CD4-positive, alpha-beta memory T cell (primary cell): ENCODE measurements around the gene AFG1L. TPM values are rescaled to one million over a fixed set of nuclear protein-coding genes. Genes with fewer than 3 reads are reported as not detected.

ENCODE experiments used
- CTCF ChIA-PET: fragments of 350-600 bp; sonication (Branson Sonifier 250); formaldehyde crosslinking; loops from one replicate; lab custom pipeline; 2021; ENCODE audit warnings: inconsistent platforms; ENCODE audit not compliant: partially characterized antibody; lab: Charles Lee
- POLR2A ChIA-PET: fragments of 350-600 bp; sonication (Branson Sonifier 250); formaldehyde crosslinking; loops from one replicate; lab custom pipeline; 2021; ENCODE audit not compliant: partially characterized antibody; lab: Charles Lee
- DNase-seq, 5 donors: peaks; one replicate each; pipeline versions ENCODE4 v3.0.0 to v3.0.0-alpha.2; 2020 to 2022; ENCODE audit warnings: mixed read lengths in 1 of 5
- H3K27ac ChIP-seq: one replicate; pipeline ENCODE4 v1.7.0; 2013; ENCODE audit warnings: low read depth, low read length
- H3K27me3 ChIP-seq: 2 replicates; pipeline ENCODE4 v1.7.0; 2013; ENCODE audit warnings: mild to moderate bottlenecking, low read length, moderate library complexity; ENCODE audit not compliant: insufficient read depth
- H3K36me3 ChIP-seq: 2 replicates; pipeline ENCODE4 v1.7.0; 2013; ENCODE audit warnings: mild to moderate bottlenecking, low read length, moderate library complexity; ENCODE audit not compliant: insufficient read depth
- H3K4me1 ChIP-seq: 2 replicates; pipeline ENCODE4 v1.7.0; 2013; ENCODE audit warnings: mild to moderate bottlenecking, low read length, moderate library complexity; ENCODE audit not compliant: insufficient read depth
- H3K4me3 ChIP-seq, 2 donors: one replicate each; pipeline ENCODE4 v1.7.0; 2013; ENCODE audit warnings: low read length in 2 of 2, mild to moderate bottlenecking in 1 of 2
- H3K9me3 ChIP-seq, 2 donors: one replicate each; pipeline ENCODE4 v1.7.0; 2013; ENCODE audit warnings: low read length in 2 of 2, control low read depth in 1 of 2; ENCODE audit not compliant: control insufficient read depth in 1 of 2
- H3K27ac Mint-ChIP-seq, 7 donors: one replicate each; pipeline ENCODE4 v1.8.0; 2020 to 2021; ENCODE audit warnings: mixed read lengths in 7 of 7, mild to moderate bottlenecking in 6 of 7, inconsistent platforms in 3 of 7, moderate library complexity in 3 of 7
- H3K27me3 Mint-ChIP-seq, 2 donors: one replicate each; pipeline ENCODE4 v1.8.0; 2020 to 2021; ENCODE audit warnings: mixed read lengths in 2 of 2
- H3K36me3 Mint-ChIP-seq, 2 donors: one replicate each; pipeline ENCODE4 v1.8.0; 2020 to 2021; ENCODE audit warnings: mixed read lengths in 2 of 2, inconsistent platforms in 1 of 2, mild to moderate bottlenecking in 1 of 2
- H3K4me1 Mint-ChIP-seq, 4 donors: one replicate each; pipeline ENCODE4 v1.8.0; 2020 to 2021; ENCODE audit warnings: mixed read lengths in 4 of 4, mild to moderate bottlenecking in 1 of 4
- H3K4me3 Mint-ChIP-seq, 8 donors: one replicate each; pipeline ENCODE4 v1.8.0; 2020 to 2021; ENCODE audit warnings: mixed read lengths in 8 of 8, mild to moderate bottlenecking in 7 of 8, moderate library complexity in 6 of 8, inconsistent platforms in 3 of 8
- H3K9me3 Mint-ChIP-seq, 8 donors: one replicate each; pipeline ENCODE4 v1.8.0; 2020 to 2021; ENCODE audit warnings: mixed read lengths in 8 of 8, mild to moderate bottlenecking in 5 of 8, inconsistent platforms in 3 of 8, moderate library complexity in 1 of 8
- intact Hi-C: fragments of 100-400 bp; cut with micrococcal nuclease; formaldehyde crosslinking; loops from one replicate; pipeline ENCODE4 v1.15.1; 2023
- polyA plus RNA-seq, 2 donors: library from polyadenylated mRNA; unstranded; fragments of 300-500 nt; fragmentation: Illumina TruSeq; gene quantifications; one replicate each; pipeline ENCODE4 v1.2.3, GENCODE V29; 2021
- total RNA-seq, 2 experiments: library from RNA; stranded (reverse); gene quantifications; one replicate each; pipeline ENCODE4 v1.2.3, GENCODE V29; 2021

Gene AFG1L
- total and polyA plus RNA-seq, 4 experiments from 2014 or later: 1.5 to 6.6 (median 4.5) TPM

DNA sequence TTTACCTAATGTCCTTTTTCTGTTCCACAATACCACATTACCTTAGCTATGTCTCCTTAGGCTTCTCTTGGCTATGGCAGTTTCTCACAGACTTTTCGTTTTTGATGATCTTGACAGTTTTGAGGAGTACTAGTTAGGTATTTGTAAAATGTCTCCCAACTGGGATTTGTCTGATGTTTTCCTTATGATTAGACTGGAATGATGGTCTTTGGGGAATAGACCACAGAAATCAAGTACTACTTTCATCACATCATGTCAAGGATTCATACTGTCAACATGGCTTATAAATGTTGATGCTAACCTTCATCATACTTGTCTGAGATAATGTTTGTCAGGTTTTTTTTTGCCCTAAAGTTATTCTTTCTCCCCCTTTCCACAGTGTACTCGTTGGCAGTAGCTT, 187.7 kb downstream of the AFG1L start:
- intact Hi-C loops: no loop called here
- CTCF ChIA-PET: no interaction called here
- H3K4me1 Mint-ChIP-seq: no peaks in the 10 kb centered on the region
- Histone ChIP-seq H3K27me3 (no peaks in the 10 kb centered on the region), H3K4me1 (no peaks in the 10 kb centered on the region), H3K4me3 (no peak overlapping the region), H3K27ac (no peak overlapping the region), H3K9me3 (no peaks in the 10 kb centered on the region), H3K36me3 (no peaks in the 10 kb centered on the region)
- no peak overlapping the region for H3K27ac Mint-ChIP-seq
- H3K27me3 Mint-ChIP-seq: no peaks in the 10 kb centered on the region
- DNase-seq: no peak
- H3K36me3 Mint-ChIP-seq: peaks cover 19 to 52% of the 10 kb centered on the region in 2 donors
- POLR2A ChIA-PET: no interaction called here
- H3K9me3 Mint-ChIP-seq: peaks cover 0 to 10% (median 2%) of the 10 kb centered on the region in 8 donors
- H3K4me3 Mint-ChIP-seq: no peak overlapping the region

DNA sequence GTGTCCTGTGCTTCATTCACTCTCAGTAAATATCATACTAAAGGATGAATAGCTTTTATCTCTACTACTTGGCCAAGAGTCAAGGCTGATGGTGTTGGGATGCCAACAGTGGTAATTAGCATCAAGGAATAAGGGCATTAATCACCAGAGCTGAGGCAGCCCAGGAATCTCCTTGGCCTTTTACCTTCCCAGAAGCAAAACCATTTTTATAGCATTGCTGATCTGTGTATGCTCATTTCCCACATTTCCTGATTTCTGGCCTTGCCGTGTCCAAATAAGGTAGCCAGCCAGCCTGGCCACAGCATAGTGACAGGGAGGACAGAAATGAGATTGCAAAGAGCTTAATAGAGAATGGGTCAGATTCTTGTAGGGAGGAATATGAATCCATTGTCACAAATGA, 189.2 kb downstream of the AFG1L start:
- H3K27me3 Mint-ChIP-seq: no peaks in the 10 kb centered on the region
- H3K9me3 Mint-ChIP-seq: peaks cover 0 to 10% (median 2%) of the 10 kb centered on the region in 8 donors
- no peak overlapping the region for H3K4me3 Mint-ChIP-seq
- Histone ChIP-seq H3K4me3 (no peak overlapping the region), H3K27ac (no peak overlapping the region), H3K27me3 (no peaks in the 10 kb centered on the region), H3K36me3 (no peaks in the 10 kb centered on the region), H3K9me3 (no peaks in the 10 kb centered on the region), H3K4me1 (no peaks in the 10 kb centered on the region)
- intact Hi-C loops: no loop called here
- no peak overlapping the region for H3K27ac Mint-ChIP-seq
- DNase-seq: no peak
- ChIA-PET POLR2A (no interaction called here), CTCF (interaction anchor here (1.4 kb wide), 1 partner anchor 8 kb away, joined by 8 read pairs; no protein-coding TSS in a partner anchor)
- no peaks in the 10 kb centered on the region for H3K4me1 Mint-ChIP-seq
- peaks cover 19 to 48% of the 10 kb centered on the region in 2 donors for H3K36me3 Mint-ChIP-seq

DNA sequence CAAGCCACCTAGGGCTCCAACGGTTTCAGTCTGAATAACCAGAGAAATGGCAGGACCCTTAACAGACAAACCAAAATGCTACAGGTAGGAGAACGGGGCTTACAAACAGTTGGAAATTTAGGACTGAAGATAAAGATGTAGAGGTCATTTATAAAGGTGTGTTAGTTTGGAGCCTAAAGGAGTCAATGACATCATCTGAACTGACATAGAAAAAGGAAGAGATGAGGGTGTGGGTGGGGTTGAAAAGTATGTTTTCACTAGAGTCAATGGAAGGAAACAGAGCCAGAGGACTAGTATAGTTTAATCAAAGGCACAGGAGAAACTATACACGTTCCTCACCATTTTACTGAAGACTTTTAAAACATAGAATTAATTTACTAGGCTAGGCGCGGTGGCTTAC, 194.8 kb downstream of the AFG1L start:
- H3K4me3 ChIP-seq: no peak overlapping the region
- no peaks in the 10 kb centered on the region for H3K36me3 ChIP-seq
- Mint-ChIP-seq H3K27ac (no peak overlapping the region), H3K4me1 (peaks cover 0 to 1% (median 0%) of the 10 kb centered on the region in 4 donors), H3K36me3 (peaks cover 0 to 4% of the 10 kb centered on the region in 2 donors), H3K27me3 (no peaks in the 10 kb centered on the region), H3K9me3 (no peaks in the 10 kb centered on the region), H3K4me3 (no peak overlapping the region)
- ChIA-PET CTCF (no interaction called here), POLR2A (no interaction called here)
- no peak for DNase-seq
- no peaks in the 10 kb centered on the region for H3K4me1 ChIP-seq
- no peak overlapping the region for H3K27ac ChIP-seq
- no peaks in the 10 kb centered on the region for H3K9me3 ChIP-seq
- no peaks in the 10 kb centered on the region for H3K27me3 ChIP-seq
- intact Hi-C loops: loop anchor here (5.0 to 10.0 kb wide), 2 partner anchors 227 to 815 kb away; partner anchors contain the start of gene SNX3

DNA sequence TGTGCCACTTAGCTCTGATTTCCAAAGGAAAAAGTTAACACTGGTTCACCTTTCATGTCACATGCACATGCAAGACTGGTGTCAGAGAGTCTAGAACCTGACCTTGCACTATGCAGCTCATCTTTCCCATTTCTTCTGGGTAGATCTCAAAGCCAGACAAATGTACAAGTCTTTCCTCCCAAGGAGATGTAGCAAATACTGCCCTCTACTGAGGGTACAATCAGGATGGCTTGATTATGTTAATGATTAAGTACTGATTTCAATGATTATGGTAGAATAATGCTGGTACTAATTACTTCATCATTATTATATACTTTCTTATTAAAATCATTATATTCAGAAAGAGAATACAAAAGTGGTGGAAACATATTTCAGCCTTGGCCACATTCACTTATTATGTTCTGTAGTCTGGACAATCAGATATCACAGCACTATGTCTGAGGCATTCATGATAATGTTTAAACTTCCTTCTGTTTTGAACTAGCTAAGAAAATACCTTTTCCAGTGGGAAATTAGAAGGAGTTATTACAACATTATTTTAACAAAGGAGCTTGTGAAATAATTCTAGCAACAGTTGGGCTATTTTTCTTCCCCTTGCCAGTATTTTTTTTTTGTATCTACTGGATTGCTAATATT, 197.4 kb downstream of the AFG1L start:
- peak in 4 of 5 donors; percentile 8 to 22 (median 15) for DNase-seq
- peaks cover 0 to 4% of the 10 kb centered on the region in 2 donors for H3K36me3 Mint-ChIP-seq
- H3K27me3 Mint-ChIP-seq: no peaks in the 10 kb centered on the region
- no peak overlapping the region for H3K4me3 ChIP-seq
- H3K4me1 ChIP-seq: no peaks in the 10 kb centered on the region
- H3K4me3 Mint-ChIP-seq: no peak overlapping the region
- H3K9me3 Mint-ChIP-seq: no peaks in the 10 kb centered on the region
- H3K27me3 ChIP-seq: no peaks in the 10 kb centered on the region
- intact Hi-C loops: loop anchor here (2.0 to 10.0 kb wide), 3 partner anchors 230 to 817 kb away; partner anchors contain the start of gene SNX3
- no peak overlapping the region for H3K27ac Mint-ChIP-seq
- H3K36me3 ChIP-seq: no peaks in the 10 kb centered on the region
- ChIA-PET CTCF (interaction anchor here (0.8 to 5.0 kb wide), 17 partner anchors 8 to 511 kb away, joined by 3 to 17 read pairs (median 4); partner anchors contain the start of gene SNX3), POLR2A (interaction anchor here (0.6 kb wide), 1 partner anchor 16 kb away, joined by 3 read pairs; no protein-coding TSS in a partner anchor)
- no peak overlapping the region for H3K27ac ChIP-seq
- H3K4me1 Mint-ChIP-seq: peaks cover 0 to 1% (median 0%) of the 10 kb centered on the region in 4 donors
- H3K9me3 ChIP-seq: no peaks in the 10 kb centered on the region

DNA sequence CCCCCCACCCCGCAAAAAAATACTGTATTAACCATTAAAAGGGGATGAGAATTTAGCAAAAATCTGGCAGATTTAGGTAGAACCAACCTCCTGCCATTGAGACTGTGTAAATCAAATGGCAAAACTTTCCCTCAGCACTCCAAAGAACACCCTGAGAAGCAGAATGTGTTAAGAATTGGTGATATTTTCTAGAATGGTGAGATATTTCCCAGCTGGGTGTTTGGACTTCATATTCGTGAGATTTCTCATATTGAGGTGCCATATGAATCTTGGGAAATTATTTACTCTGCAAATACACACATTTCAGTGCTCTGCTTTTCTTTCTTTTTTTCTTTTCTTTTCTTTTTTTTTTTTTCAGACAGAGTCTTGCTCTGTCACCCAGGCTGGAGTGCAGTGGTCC, 199.6 kb downstream of the AFG1L start:
- no peaks in the 10 kb centered on the region for H3K27me3 Mint-ChIP-seq
- Histone ChIP-seq H3K36me3 (no peaks in the 10 kb centered on the region), H3K9me3 (no peaks in the 10 kb centered on the region), H3K4me1 (no peaks in the 10 kb centered on the region), H3K27ac (no peak overlapping the region), H3K4me3 (no peak overlapping the region), H3K27me3 (no peaks in the 10 kb centered on the region)
- H3K9me3 Mint-ChIP-seq: no peaks in the 10 kb centered on the region
- ChIA-PET POLR2A (no interaction called here), CTCF (interaction anchor here (5.0 kb wide), 1 partner anchor 10 kb away, joined by 17 read pairs; no protein-coding TSS in a partner anchor)
- H3K4me1 Mint-ChIP-seq: peaks cover 0 to 1% (median 0%) of the 10 kb centered on the region in 4 donors
- no peak overlapping the region for H3K4me3 Mint-ChIP-seq
- intact Hi-C loops: loop anchor here (5.0 to 10.0 kb wide), 2 partner anchors 232 to 820 kb away; partner anchors contain the start of gene SNX3
- no peak overlapping the region for H3K27ac Mint-ChIP-seq
- no peaks in the 10 kb centered on the region for H3K36me3 Mint-ChIP-seq
- no peak for DNase-seq

DNA sequence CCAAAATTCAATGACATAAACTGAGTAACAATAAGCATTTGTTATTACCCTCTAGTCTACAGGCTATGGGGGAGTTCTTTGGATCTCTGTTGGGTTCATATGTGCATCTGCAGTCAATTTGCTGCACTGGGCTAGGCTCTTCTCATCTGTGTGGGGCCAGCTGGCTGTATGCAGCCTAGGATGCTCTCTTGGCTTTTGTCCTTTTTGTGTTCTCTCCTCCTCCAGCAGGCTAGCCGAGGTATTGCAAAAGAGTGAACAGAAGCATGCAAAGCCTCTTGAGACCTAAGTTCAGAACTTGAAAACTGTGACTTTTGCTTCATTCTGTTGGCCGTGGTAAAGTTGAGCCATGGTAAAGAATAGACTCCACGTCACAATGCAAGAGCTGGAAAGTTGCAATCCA, 203.0 kb downstream of the AFG1L start:
- no peak overlapping the region for H3K4me3 Mint-ChIP-seq
- H3K4me1 ChIP-seq: no peaks in the 10 kb centered on the region
- no peaks in the 10 kb centered on the region for H3K27me3 ChIP-seq
- no peak overlapping the region for H3K4me3 ChIP-seq
- no peaks in the 10 kb centered on the region for H3K9me3 Mint-ChIP-seq
- ChIA-PET POLR2A (no interaction called here), CTCF (no interaction called here)
- H3K27ac ChIP-seq: no peak overlapping the region
- H3K9me3 ChIP-seq: no peaks in the 10 kb centered on the region
- DNase-seq: no peak
- peaks cover 6 to 10% of the 10 kb centered on the region in 2 donors for H3K36me3 Mint-ChIP-seq
- intact Hi-C loops: loop anchor here (10.0 kb wide), 1 partner anchor 823 kb away; no protein-coding TSS in a partner anchor
- H3K27me3 Mint-ChIP-seq: no peaks in the 10 kb centered on the region
- no peak overlapping the region for H3K27ac Mint-ChIP-seq
- no peaks in the 10 kb centered on the region for H3K4me1 Mint-ChIP-seq
- H3K36me3 ChIP-seq: no peaks in the 10 kb centered on the region

DNA sequence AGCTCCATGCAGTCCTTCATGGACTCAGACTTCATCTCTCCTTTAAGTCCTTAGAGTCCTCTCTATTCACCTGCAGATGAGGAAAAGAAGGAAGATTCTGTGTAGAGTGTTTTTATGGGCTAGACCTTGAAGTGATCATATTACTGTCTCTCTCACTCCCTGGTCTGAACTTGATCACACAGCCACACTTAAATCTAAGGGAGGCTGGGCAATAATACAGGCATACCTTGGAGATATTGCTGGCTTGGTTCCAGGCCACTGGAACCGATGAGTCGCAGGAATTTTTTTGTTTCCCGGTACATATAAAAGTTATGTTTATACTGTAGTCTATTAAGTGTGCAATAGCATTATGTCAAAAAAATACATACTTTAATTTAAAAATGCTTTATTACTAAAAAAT, 206.7 kb downstream of the AFG1L start:
- Histone ChIP-seq H3K4me1 (no peaks in the 10 kb centered on the region), H3K9me3 (no peaks in the 10 kb centered on the region), H3K4me3 (no peak overlapping the region), H3K27me3 (no peaks in the 10 kb centered on the region), H3K36me3 (no peaks in the 10 kb centered on the region), H3K27ac (no peak overlapping the region)
- no peak overlapping the region for H3K27ac Mint-ChIP-seq
- POLR2A ChIA-PET: no interaction called here
- peaks cover 9 to 27% of the 10 kb centered on the region in 2 donors for H3K36me3 Mint-ChIP-seq
- no peaks in the 10 kb centered on the region for H3K27me3 Mint-ChIP-seq
- no peak for DNase-seq
- H3K9me3 Mint-ChIP-seq: peaks cover 0 to 1% (median 0%) of the 10 kb centered on the region in 8 donors
- intact Hi-C loops: no loop called here
- H3K4me1 Mint-ChIP-seq: no peaks in the 10 kb centered on the region
- CTCF ChIA-PET: interaction anchor here (0.9 kb wide), 1 partner anchor 10 kb away, joined by 3 read pairs; no protein-coding TSS in a partner anchor
- no peak overlapping the region for H3K4me3 Mint-ChIP-seq
